GM18508 (cell line): ENCODE data around the gene RBM6.
"Not testable (repeated sequence)": the region's sequence is repeated elsewhere in the genome, so short reads cannot be mapped to it uniquely, and the experiment has no call there.

Source experiments
- ATAC-seq: cut with Tn5 transposase; IDR thresholded peaks from one replicate; pipeline ENCODE4 v1.9.1; 2021; ENCODE audit warnings: moderate number of reproducible peaks; ENCODE audit not compliant: insufficient read depth, unreplicated experiment

The RBM6 gene

GRCh38 chr3:49939858-49940666 lies at the start of gene RBM6:
Gene RBM6, plus strand, starts transcription at chr3:49940150. Its CDS starts 22,492 bp downstream, at chr3:49962642.
- ATAC-seq, result peak; percentile 85

GRCh38 chr3:49895791-49896190 lies 44.2 kb upstream of the RBM6 start:
- ATAC-seq, result no peak

GRCh38 chr3:49896345-49896744 lies 43.6 kb upstream of the RBM6 start:
- no peak for ATAC-seq

GRCh38 chr3:49898991-49899390 lies 41.0 kb upstream of the RBM6 start:
- ATAC-seq, result no peak

GRCh38 chr3:49899815-49900214 lies 40.1 kb upstream of the RBM6 start:
- no peak for ATAC-seq

- ATAC-seq, result no peak
Observed at GRCh38 chr3:49900491-49901153, 39.3 kb upstream of the RBM6 start.

GRCh38 chr3:49901366-49902339 lies 38.3 kb upstream of the RBM6 start:
- no peak for ATAC-seq

- no peak for ATAC-seq
Observed at GRCh38 chr3:49902511-49903345, 37.2 kb upstream of the RBM6 start.

GRCh38 chr3:49903451-49904424 lies 36.2 kb upstream of the RBM6 start, which contains the start of gene MST1R:
Gene MST1R, minus strand, starts transcription at chr3:49903873. Its CDS starts 264 bp downstream, at chr3:49903609.
- no peak for ATAC-seq

- not testable (repeated sequence) for ATAC-seq
Observed at GRCh38 chr3:49904448-49904847, 35.5 kb upstream of the RBM6 start.

- ATAC-seq, result no peak
Observed at GRCh38 chr3:49906073-49906743, 33.7 kb upstream of the RBM6 start.

GRCh38 chr3:49908373-49909199 lies 31.4 kb upstream of the RBM6 start:
- no peak for ATAC-seq

GRCh38 chr3:49910409-49911123 lies 29.4 kb upstream of the RBM6 start:
- ATAC-seq, result no peak

GRCh38 chr3:49911124-49911420 lies 28.9 kb upstream of the RBM6 start:
- no peak for ATAC-seq

- no peak for ATAC-seq
Observed at GRCh38 chr3:49911611-49912010, 28.3 kb upstream of the RBM6 start.

GRCh38 chr3:49912881-49913281 lies 27.1 kb upstream of the RBM6 start:
- no peak for ATAC-seq

- ATAC-seq, result no peak
Observed at GRCh38 chr3:49914906-49915305, 25.0 kb upstream of the RBM6 start.
